H1 (cell line): ENCODE results near the gene GFOD1. TPM values are rescaled to one million over a fixed set of nuclear protein-coding genes. Genes with fewer than 3 reads are reported as not detected.

Source experiments
- CTCF ChIA-PET: fragments of 300-600 bp; sonication (Branson Sonifier 250); formaldehyde crosslinking; loops from one replicate; lab custom pipeline; 2021; ENCODE audit not compliant: partially characterized antibody; lab: Charles Lee
- POLR2A ChIA-PET: fragments of 300-600 bp; sonication (Branson Sonifier 250); formaldehyde crosslinking; loops from one replicate; lab custom pipeline; 2021; ENCODE audit warnings: inconsistent platforms; ENCODE audit not compliant: partially characterized antibody; lab: Charles Lee
- DNase-seq, 2 experiments: peaks; one replicate each; pipeline versions ENCODE4 v3.0.0 to v3.0.0-alpha.2; 2010 to 2022; ENCODE audit warnings: low spot score in 2 of 2, low read depth in 1 of 2, mixed read lengths in 1 of 2
- FAIRE-seq: peaks from 2 replicates; lab custom pipeline; 2011; peaks lifted over from hg19 to GRCh38; lab: Jason Lieb, UNC
- H2AFZ ChIP-seq: 2 replicates; pipeline ENCODE4 v1.8.1; 2012; ENCODE audit warnings: low read length, inconsistent platforms
- H2AK5ac ChIP-seq: 2 replicates; pipeline ENCODE4 v1.6.1; 2013; ENCODE audit warnings: low read depth, low read length
- H2BK120ac ChIP-seq: replicated peaks from 2 replicates; pipeline ENCODE3; 2013; ENCODE audit warnings: low read depth, low read length, inconsistent platforms
- H2BK12ac ChIP-seq: 2 replicates; pipeline ENCODE4 v1.6.1; 2013; ENCODE audit warnings: low read depth, low read length
- H2BK15ac ChIP-seq: 2 replicates; pipeline ENCODE4 v1.6.1; 2013; ENCODE audit warnings: low read length
- H2BK20ac ChIP-seq: 2 replicates; pipeline ENCODE4 v1.6.1; 2013; ENCODE audit warnings: low read length
- H2BK5ac ChIP-seq: 2 replicates; pipeline ENCODE4 v1.6.1; 2013; ENCODE audit warnings: low read depth, low read length
- H3K14ac ChIP-seq: 2 replicates; pipeline ENCODE4 v1.6.1; 2013; ENCODE audit warnings: inconsistent platforms; ENCODE audit not compliant: insufficient read length
- H3K18ac ChIP-seq: 2 replicates; pipeline ENCODE4 v1.6.1; 2013; ENCODE audit warnings: low read length; ENCODE audit errors: extremely low read depth
- H3K23ac ChIP-seq: 2 replicates; pipeline ENCODE4 v1.6.1; 2013; ENCODE audit warnings: inconsistent platforms; ENCODE audit not compliant: insufficient read length
- H3K23me2 ChIP-seq: 2 replicates; pipeline ENCODE4 v1.6.1; 2013; ENCODE audit warnings: low read depth, low read length
- H3K27ac ChIP-seq: 2 replicates; pipeline ENCODE4 v1.6.1; 2011; ENCODE audit warnings: low read depth, low read length, inconsistent platforms
- H3K27me3 ChIP-seq, 4 experiments: replicated peaks in 1 of 4; 1 replicate in 1 of 4; 2 replicates in 3 of 4; pipeline versions ENCODE4 v1.6.1 to v1.8.1; 2011 to 2013; ENCODE audit warnings: low read length in 3 of 4, mild to moderate bottlenecking in 3 of 4, inconsistent platforms in 2 of 4, mixed read lengths in 2 of 4, moderate library complexity in 1 of 4; ENCODE audit not compliant: control insufficient read depth in 3 of 4, insufficient read depth in 3 of 4; ENCODE audit errors: extremely low read depth in 1 of 4
- H3K36me3 ChIP-seq, 4 experiments: 2 replicates each; pipeline versions ENCODE4 v1.6.1 to v1.8.1; 2011 to 2013; ENCODE audit warnings: mild to moderate bottlenecking in 4 of 4, low read length in 3 of 4, moderate library complexity in 2 of 4, control low read depth in 1 of 4, inconsistent platforms in 1 of 4; ENCODE audit not compliant: insufficient read depth in 4 of 4, control insufficient read depth in 2 of 4
- H3K4ac ChIP-seq: replicated peaks from 2 replicates; pipeline ENCODE3; 2013; ENCODE audit warnings: low read length, low read depth, mixed read lengths, inconsistent platforms; ENCODE audit not compliant: insufficient read length
- H3K4me1 ChIP-seq, 4 experiments: replicated peaks in 1 of 4; 1 replicate in 1 of 4; 2 replicates in 3 of 4; pipeline versions ENCODE4 v1.6.1 to v1.8.1; 2011 to 2013; ENCODE audit warnings: low read length in 3 of 4, inconsistent platforms in 2 of 4, mixed read lengths in 1 of 4; ENCODE audit not compliant: insufficient read depth in 4 of 4, control insufficient read depth in 3 of 4
- H3K4me2 ChIP-seq, 2 experiments: 2 replicates each; pipeline versions ENCODE4 v1.6.1 to v1.8.1; 2011 to 2013; ENCODE audit warnings: low read depth in 2 of 2, low read length in 2 of 2, control low read depth in 1 of 2, inconsistent platforms in 1 of 2, mild to moderate bottlenecking in 1 of 2; ENCODE audit not compliant: insufficient read depth in 1 of 2
- H3K4me3 ChIP-seq, 4 experiments: fragments of 200-600, 300-600 bp in 1 of 4; sonication (generic), shearing (Covaris generic), sonication (Bioruptor Twin) in 1 of 4; 2 replicates each; pipeline versions ENCODE4 v1.5.1 to v1.8.1; 2011 to 2016; ENCODE audit warnings: low read length in 4 of 4, low read depth in 3 of 4, control low read depth in 2 of 4, inconsistent platforms in 2 of 4, mild to moderate bottlenecking in 2 of 4, mixed read lengths in 1 of 4, moderate library complexity in 1 of 4; ENCODE audit not compliant: insufficient read depth in 2 of 4; ENCODE audit errors: extremely low read depth in 1 of 4
- H3K56ac ChIP-seq: replicated peaks from 2 replicates; pipeline ENCODE3; 2013; ENCODE audit warnings: low read depth, mild to moderate bottlenecking, mixed read lengths, low read length, inconsistent platforms; ENCODE audit not compliant: insufficient read length
- H3K79me1 ChIP-seq: 2 replicates; pipeline ENCODE4 v1.6.1; 2013; ENCODE audit warnings: low read depth, low read length, control low read depth
- H3K79me2 ChIP-seq, 2 experiments: 2 replicates each; pipeline versions ENCODE4 v1.6.1 to v1.8.1; 2012 to 2013; ENCODE audit warnings: low read length in 2 of 2, mild to moderate bottlenecking in 2 of 2, inconsistent platforms in 1 of 2; ENCODE audit not compliant: insufficient read depth in 2 of 2, control insufficient read depth in 1 of 2
- H3K9ac ChIP-seq, 4 experiments: replicated peaks in 1 of 4; 1 replicate in 1 of 4; 2 replicates in 3 of 4; pipeline versions ENCODE4 v1.6.1 to v1.8.1; 2011 to 2013; ENCODE audit warnings: low read depth in 3 of 4, low read length in 3 of 4, control low read depth in 2 of 4, mild to moderate bottlenecking in 2 of 4, moderate library complexity in 2 of 4, inconsistent platforms in 1 of 4; ENCODE audit errors: extremely low read depth in 1 of 4
- H3K9me3 ChIP-seq, 2 experiments: 2 replicates each; pipeline versions ENCODE4 v1.6.1 to v1.8.1; 2012 to 2013; ENCODE audit warnings: mild to moderate bottlenecking in 2 of 2, moderate library complexity in 2 of 2, control low read depth in 1 of 2, inconsistent platforms in 1 of 2, low read depth in 1 of 2, low read length in 1 of 2, mixed read lengths in 1 of 2; ENCODE audit not compliant: insufficient read depth in 2 of 2
- H4K20me1 ChIP-seq, 2 experiments: replicated peaks in 1 of 2; 2 replicates each; pipeline versions ENCODE3 to v1.8.1; 2011 to 2013; ENCODE audit warnings: inconsistent platforms in 2 of 2, low read length in 2 of 2, mild to moderate bottlenecking in 1 of 2; ENCODE audit not compliant: insufficient read depth in 2 of 2, control insufficient read depth in 1 of 2
- H4K5ac ChIP-seq: 2 replicates; pipeline ENCODE4 v1.6.1; 2013; ENCODE audit warnings: low read length, low read depth, mixed read lengths, inconsistent platforms; ENCODE audit not compliant: insufficient read length
- H4K8ac ChIP-seq: 2 replicates; pipeline ENCODE4 v1.8.0; 2013; ENCODE audit warnings: mild to moderate bottlenecking, moderate library complexity, low read length, inconsistent platforms; ENCODE audit not compliant: insufficient read depth; ENCODE audit errors: extremely low read depth
- H4K91ac ChIP-seq: replicated peaks from 2 replicates; pipeline ENCODE3; 2013; ENCODE audit warnings: low read length, mixed read lengths, inconsistent platforms; ENCODE audit not compliant: insufficient read length
- JUND ChIP-seq: IDR thresholded peaks from 2 replicates; pipeline ENCODE4 v1.6.1; 2011; ENCODE audit warnings: mild to moderate bottlenecking, improper control_type of control experiment, low read length
- TAF1 ChIP-seq: IDR thresholded peaks from 2 replicates; pipeline ENCODE4 v1.6.1; 2011; ENCODE audit warnings: mild to moderate bottlenecking, low read depth, low read length
- WGBS, 2 experiments: shearing (Covaris generic) in 1 of 2; methylation state at CpG; one replicate each; pipeline versions ENCODE4 v1.1.6 to v1.1.7; 2013 to 2015; ENCODE audit warnings: low lambda C conversion rate in 2 of 2, mixed read lengths in 2 of 2, inconsistent platforms in 1 of 2, low coverage in 1 of 2, missing lambda C conversion rate in 1 of 2; ENCODE audit not compliant: insufficient replicate concordance in 2 of 2, insufficient coverage in 1 of 2, insufficient read length in 1 of 2; ENCODE audit errors: extremely low coverage in 1 of 2, missing lambda C conversion rate in 1 of 2; 5-methylcytosine and 5-hydroxymethylcytosine counted together
- polyA plus RNA-seq, 7 experiments: library from polyadenylated mRNA; depleted of rRNA in 3 of 7; stranded (reverse) in 5 of 7; unstranded in 2 of 7; fragments of >200 nt in 5 of 7; fragments of 200-250 nt in 2 of 7; gene quantifications; 1 replicate in 5 of 7; 2 replicates in 1 of 7; 4 replicates in 1 of 7; pipeline versions ENCODE4 v1.2.1 to v1.2.3, GENCODE V29; 2011 to 2013; ENCODE audit warnings: missing spikeins in 2 of 7, mixed read lengths in 2 of 7
- total RNA-seq: library from RNA; stranded (reverse); fragmentation: NEBNext Ultra II Directional; extraction: Animal tissue kit (Norgen Biotek cat#: 25700); gene quantifications from 2 replicates; pipeline ENCODE4 v1.2.1, GENCODE V29; 2021
- TF ChIP-seq, protein P1 (sequence below): IDR thresholded peaks from 2 replicates; pipeline ENCODE4 v1.6.1; 2011; ENCODE audit warnings: low read depth, mild to moderate bottlenecking, low read length; ENCODE audit not compliant: insufficient read depth

GFOD1 gene
- total and polyA plus RNA-seq, 2 of the 8 experiments (the other 6 are each of a cell fraction or from before 2014, with no cell fraction given), result 2.5 to 8.8 TPM

DNA sequence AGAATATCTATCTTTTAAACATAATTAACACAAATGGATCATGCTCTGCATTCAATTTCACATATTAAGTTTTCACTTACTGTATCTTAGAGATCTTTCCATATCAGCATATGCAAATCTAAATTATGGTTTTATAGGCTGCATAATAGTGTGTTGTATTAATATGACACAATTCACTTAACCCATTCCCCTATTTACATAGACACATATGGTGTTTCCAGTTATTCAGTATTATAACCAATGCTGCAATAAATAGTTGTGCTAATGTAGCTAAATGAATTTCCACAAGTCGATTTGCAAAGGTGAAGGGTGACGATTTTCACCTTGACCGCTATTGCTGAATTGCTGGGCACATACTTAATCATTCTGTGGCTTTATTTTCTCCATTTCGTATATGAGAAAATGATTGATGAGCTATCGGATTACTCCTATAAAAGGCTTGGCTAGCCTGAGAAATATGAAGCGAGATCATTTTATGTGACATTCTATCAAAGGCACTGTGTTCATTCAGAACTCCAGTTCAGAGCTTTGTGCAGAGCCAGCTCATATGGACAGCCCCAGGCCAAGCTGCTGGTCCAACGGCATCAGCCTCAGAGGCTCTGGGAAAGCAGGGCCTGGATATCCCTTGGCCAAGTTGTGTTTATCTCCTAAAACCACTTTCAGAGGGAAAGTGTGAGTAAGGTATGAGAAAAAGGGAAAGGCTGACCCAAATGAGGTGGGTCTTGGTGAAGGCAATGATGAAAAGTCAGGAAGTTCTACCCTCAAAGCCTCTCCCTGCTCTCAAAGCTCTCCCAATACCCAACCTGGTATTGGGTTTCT is 50.8 kb downstream of the GFOD1 start:
- no peak overlapping the region for H2BK20ac ChIP-seq
- peaks cover 0 to 4% of the 10 kb centered on the region in 2 experiments; a peak in 1 of 4 replicates for H3K79me2 ChIP-seq
- no peaks in the 10 kb centered on the region for H3K27me3 ChIP-seq
- WGBS, 2 experiments, result 94% methylated on average over 7 of the region's 7 CpGs; no CpG with 5 or more reads in 1 of the 2 experiments
- no peak overlapping the region for H4K91ac ChIP-seq
- 0 out of 2 replicates have a peak overlapping the region, but pooled peaks have one; percentile 14 for H2BK15ac ChIP-seq
- H3K56ac ChIP-seq, result no peak overlapping the region
- no peak overlapping the region for H4K5ac ChIP-seq
- no peak overlapping the region for H2BK5ac ChIP-seq
- no peak overlapping the region for H3K4ac ChIP-seq
- no peaks in the 10 kb centered on the region for H3K23me2 ChIP-seq
- peak overlapping the region; percentile 10; the same call in 1 of the 2 replicates for H2AK5ac ChIP-seq
- no peak overlapping the region for H3K14ac ChIP-seq
- no peaks in the 10 kb centered on the region for H3K9me3 ChIP-seq
- no peak overlapping the region for H3K23ac ChIP-seq
- H3K4me2 ChIP-seq, result no peak overlapping the region
- POLR2A ChIA-PET, result interaction anchor here (1.0 kb wide), 1 partner anchor 8 kb away, joined by 5 read pairs; no protein-coding TSS in a partner anchor
- DNase-seq (no peak), FAIRE-seq (no peak)
- H2BK12ac ChIP-seq, result no peak overlapping the region
- no peak overlapping the region for H3K18ac ChIP-seq
- no peaks in the 10 kb centered on the region for H3K36me3 ChIP-seq
- H2AFZ ChIP-seq, result no peak overlapping the region
- no peak overlapping the region for H4K8ac ChIP-seq
- TF ChIP-seq, protein P1, sequence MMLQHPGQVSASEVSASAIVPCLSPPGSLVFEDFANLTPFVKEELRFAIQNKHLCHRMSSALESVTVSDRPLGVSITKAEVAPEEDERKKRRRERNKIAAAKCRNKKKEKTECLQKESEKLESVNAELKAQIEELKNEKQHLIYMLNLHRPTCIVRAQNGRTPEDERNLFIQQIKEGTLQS, result no peak
- no peak for TF ChIP-seq JUND
- TF ChIP-seq TAF1, result no peak
- H3K27ac ChIP-seq, result no peak overlapping the region
- H3K4me3 ChIP-seq, result no peak overlapping the region
- CTCF ChIA-PET, result interaction anchor here (1.2 to 1.7 kb wide), 2 partner anchors 11 to 12 kb away, joined by 3 to 5 read pairs; no protein-coding TSS in a partner anchor
- H4K20me1 ChIP-seq, result no peaks in the 10 kb centered on the region
- H3K4me1 ChIP-seq, result peaks cover 0 to 2% (median 1%) of the 10 kb centered on the region in 4 experiments; a peak in 4 of 7 replicates
- H3K9ac ChIP-seq, result no peak overlapping the region
- H2BK120ac ChIP-seq, result no peak overlapping the region
- H3K79me1 ChIP-seq, result no peaks in the 10 kb centered on the region; the same call in 1 of the 2 replicates
